Stimulated activated CD4-positive, alpha-beta T cell treated with anti-CD3 and anti-CD28 coated beads, Interleukin-1b, Interleukin-23, amount 100 ng/mL, for 1 hour (primary cell): ENCODE results near the gene FHIT.

Source experiments
- DNase-seq, 2 donors: peaks; one replicate each; pipeline ENCODE4 v3.0.0-alpha.2; 2020; ENCODE audit warnings: low read depth in 2 of 2

Gene FHIT

GRCh38 chr3:60217156-60217911 is 1033.9 kb downstream of the FHIT start:
- DNase-seq = no peak

GRCh38 chr3:60216462-60217075 is 1034.7 kb downstream of the FHIT start:
- no peak for DNase-seq

GRCh38 chr3:60215946-60216345 is 1035.3 kb downstream of the FHIT start:
- no peak for DNase-seq

GRCh38 chr3:60207905-60208304 is 1043.3 kb downstream of the FHIT start:
- DNase-seq = no peak

- no peak for DNase-seq
Observed at GRCh38 chr3:60206206-60206605, 1045.0 kb downstream of the FHIT start.

GRCh38 chr3:60202052-60202726 is 1049.1 kb downstream of the FHIT start:
- DNase-seq = no peak

- DNase-seq = no peak
Observed at GRCh38 chr3:60199306-60199705, 1051.9 kb downstream of the FHIT start.

- no peak for DNase-seq
Observed at GRCh38 chr3:60198179-60198720, 1053.0 kb downstream of the FHIT start.

- DNase-seq = no peak
Observed at GRCh38 chr3:60192297-60193114, 1058.7 kb downstream of the FHIT start.

- DNase-seq = no peak
Observed at GRCh38 chr3:60190073-60190472, 1061.2 kb downstream of the FHIT start.

- DNase-seq = no peak
Observed at GRCh38 chr3:60189304-60189703, 1061.9 kb downstream of the FHIT start.

- no peak for DNase-seq
Observed at GRCh38 chr3:60188803-60189202, 1062.4 kb downstream of the FHIT start.

GRCh38 chr3:60187343-60187742 is 1063.9 kb downstream of the FHIT start:
- DNase-seq = no peak

- DNase-seq = no peak
Observed at GRCh38 chr3:60186359-60186758, 1064.9 kb downstream of the FHIT start.

- no peak for DNase-seq
Observed at GRCh38 chr3:60185161-60185560, 1066.1 kb downstream of the FHIT start.

- DNase-seq = no peak
Observed at GRCh38 chr3:60182697-60183096, 1068.6 kb downstream of the FHIT start.

- DNase-seq = no peak
Observed at GRCh38 chr3:60178931-60179653, 1072.2 kb downstream of the FHIT start.

GRCh38 chr3:60177726-60178125 is 1073.5 kb downstream of the FHIT start:
- no peak for DNase-seq

GRCh38 chr3:60176614-60177013 is 1074.6 kb downstream of the FHIT start:
- no peak for DNase-seq

GRCh38 chr3:60175680-60176079 is 1075.6 kb downstream of the FHIT start:
- DNase-seq = no peak

- DNase-seq = no peak
Observed at GRCh38 chr3:60169755-60170154, 1081.5 kb downstream of the FHIT start.
